Karpas-422 (cell line): ENCODE measurements around the gene LCE3A. TPM values are rescaled to one million over a fixed set of nuclear protein-coding genes. Genes with fewer than 3 reads are reported as not detected.

Experiments
- small RNA-seq: library from RNA; depleted of rRNA; stranded (forward); fragments of <200 nt; gene quantifications from one replicate; pipeline ENCODE3, GENCODE V24; 2014
- total RNA-seq: library from RNA; depleted of rRNA; stranded (reverse); fragments of >200 nt; shearing (Covaris generic); gene quantifications from 2 replicates; pipeline ENCODE4 v1.2.3, GENCODE V29; 2014; ENCODE audit warnings: low replicate concordance; rRNA removed

Gene LCE3A
- total RNA-seq, 1 experiment from 2014 or later: not detected

Small RNA genes within 50 kb of the gene (small RNA-seq; reads per million reads assigned to genes)
- gene LCE3A (not detected), gene LCE3B (not detected)

Other genes starting within 250 kb of the LCE3A start
- not detected in 2 replicates for gene CRNN, start 208.8 kb downstream of the LCE3A start, total RNA-seq
- gene LCE5A, start 112.3 kb downstream of the LCE3A start, total RNA-seq: not detected in 2 replicates
- gene CRCT1, start 108.6 kb downstream of the LCE3A start, total RNA-seq: not detected in 2 replicates
- not detected in 2 replicates for gene LCE3E, start 56.3 kb downstream of the LCE3A start, total RNA-seq
- not detected in 2 replicates for gene LCE3D, start 42.6 kb downstream of the LCE3A start, total RNA-seq
- not detected in 2 replicates for gene LCE3C, start 22.9 kb downstream of the LCE3A start, total RNA-seq
- gene LCE3B, start 9.3 kb downstream of the LCE3A start, total RNA-seq: not detected in 2 replicates
- gene LCE2D, start 40.3 kb upstream of the LCE3A start, total RNA-seq: not detected in 2 replicates
- not detected in 2 replicates for gene LCE2C, start 52.2 kb upstream of the LCE3A start, total RNA-seq
- not detected in 2 replicates for gene LCE2B, start 63.0 kb upstream of the LCE3A start, total RNA-seq
- not detected in 2 replicates for gene LCE2A, start 75.2 kb upstream of the LCE3A start, total RNA-seq
- not detected in 2 replicates for gene LCE4A, start 85.1 kb upstream of the LCE3A start, total RNA-seq
- not detected in 2 replicates for gene KPRP, start 134.9 kb upstream of the LCE3A start, total RNA-seq
- gene LCE1F, start 152.0 kb upstream of the LCE3A start, total RNA-seq: not detected in 2 replicates
- gene LCE1E, start 163.2 kb upstream of the LCE3A start, total RNA-seq: not detected in 2 replicates
- gene LCE1D, start 173.6 kb upstream of the LCE3A start, total RNA-seq: not detected in 2 replicates
- not detected in 2 replicates for gene LCE1C, start 183.5 kb upstream of the LCE3A start, total RNA-seq
- not detected in 2 replicates for gene LCE1B, start 188.9 kb upstream of the LCE3A start, total RNA-seq
- not detected in 2 replicates for gene LCE1A, start 204.4 kb upstream of the LCE3A start, total RNA-seq
- not detected in 2 replicates for gene LCE6A, start 219.8 kb upstream of the LCE3A start, total RNA-seq
- gene LCE7A, start 236.9 kb upstream of the LCE3A start, total RNA-seq: not detected in 2 replicates